OCI-LY3 (cell line): ENCODE measurements around the gene RAB3GAP1.

ENCODE experiments used
- H2AFZ ChIP-seq: fragments of 200-600, 300-600 bp; shearing (Covaris generic); 2 replicates; pipeline ENCODE4 v1.6.0; 2014; ENCODE audit warnings: antibody characterized with exemption, low read depth, low read length
- H3K27ac ChIP-seq: fragments of 200-600, 300-600 bp; sonication (generic); 2 replicates; pipeline ENCODE4 v1.5.1; 2014; ENCODE audit warnings: mild to moderate bottlenecking, low read length, moderate library complexity, mixed read lengths
- H3K27me3 ChIP-seq: fragments of 200-600, 300-600 bp; sonication (generic); 2 replicates; pipeline ENCODE4 v1.6.1; 2014; ENCODE audit warnings: low read depth, low read length, mixed read lengths
- H3K36me3 ChIP-seq: fragments of 200-600, 300-600 bp; sonication (generic); replicated peaks from 2 replicates; pipeline ENCODE3; 2014; ENCODE audit warnings: low read depth, low read length, mixed read lengths
- H3K4me1 ChIP-seq: fragments of 300-600, 200-600 bp; sonication (generic); 2 replicates; pipeline ENCODE4 v1.6.1; 2014; ENCODE audit warnings: low read length, mixed read lengths
- H3K4me2 ChIP-seq: fragments of 200-600, 300-600 bp; sonication (generic); 2 replicates; pipeline ENCODE4 v1.6.1; 2014; ENCODE audit warnings: low read length, mixed read lengths
- H3K4me3 ChIP-seq: fragments of 300-600, 200-600 bp; sonication (generic); 2 replicates; pipeline ENCODE4 v1.5.1; 2014; ENCODE audit warnings: antibody characterized with exemption, mild to moderate bottlenecking, low read length, moderate library complexity
- H3K79me2 ChIP-seq: fragments of 300-600, 200-600 bp; shearing (Covaris generic); 2 replicates; pipeline ENCODE4 v1.6.1; 2014; ENCODE audit warnings: mild to moderate bottlenecking, low read length, mixed read lengths
- H3K9ac ChIP-seq: fragments of 300-600, 200-600 bp; shearing (Covaris generic); 2 replicates; pipeline ENCODE4 v1.6.0; 2014; ENCODE audit warnings: mild to moderate bottlenecking, low read length, moderate library complexity
- H3K9me3 ChIP-seq: fragments of 200-600, 300-600 bp; shearing (Covaris generic); 2 replicates; pipeline ENCODE4 v1.6.1; 2014; ENCODE audit warnings: low read length, mixed read lengths; ENCODE audit not compliant: insufficient read depth
- H4K20me1 ChIP-seq: fragments of 200-600, 300-600 bp; sonication (generic); 2 replicates; pipeline ENCODE4 v1.6.1; 2016; ENCODE audit warnings: low read length, mixed read lengths; ENCODE audit not compliant: insufficient read depth
- EZH2phosphoT487 ChIP-seq: fragments of 200-600 bp; shearing (Covaris generic); IDR thresholded peaks from 2 replicates; pipeline ENCODE4 v1.6.1; 2018; ENCODE audit warnings: antibody characterized with exemption, mixed run types, low read depth
- TF ChIP-seq, protein P1 (sequence below): fragments of 200-600, 300-600 bp; sonication (generic); IDR thresholded peaks from 2 replicates; pipeline ENCODE4 v1.5.1; 2014; ENCODE audit warnings: antibody characterized with exemption, low read length, low read depth

RAB3GAP1 gene

DNA sequence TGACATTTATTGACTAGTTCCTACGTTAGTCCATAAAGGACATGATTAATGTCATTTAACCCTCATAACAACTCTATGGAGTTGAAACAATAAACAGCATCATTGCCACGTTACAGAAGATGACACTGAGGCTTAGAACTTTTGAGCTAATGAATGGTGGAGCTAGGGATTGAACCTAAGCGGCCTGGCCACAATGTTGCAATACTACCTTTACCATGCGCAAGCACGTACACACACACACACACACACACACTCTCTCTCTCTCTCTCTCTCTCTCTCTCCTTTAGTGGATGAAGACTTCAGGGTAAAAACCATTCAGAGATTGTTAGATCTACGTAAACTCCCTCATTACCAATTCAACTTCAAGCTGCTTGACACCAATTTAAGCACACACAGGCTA, 4.0 kb upstream of the RAB3GAP1 start:
- no peak overlapping the region for H3K27ac ChIP-seq
- H2AFZ ChIP-seq, result no peak overlapping the region
- no peak overlapping the region for H3K4me3 ChIP-seq
- peaks cover 10% of the 10 kb centered on the region; the same call in 1 of the 2 replicates for H3K27me3 ChIP-seq
- H3K79me2 ChIP-seq, result peaks cover 10% of the 10 kb centered on the region
- TF ChIP-seq, protein P1, sequence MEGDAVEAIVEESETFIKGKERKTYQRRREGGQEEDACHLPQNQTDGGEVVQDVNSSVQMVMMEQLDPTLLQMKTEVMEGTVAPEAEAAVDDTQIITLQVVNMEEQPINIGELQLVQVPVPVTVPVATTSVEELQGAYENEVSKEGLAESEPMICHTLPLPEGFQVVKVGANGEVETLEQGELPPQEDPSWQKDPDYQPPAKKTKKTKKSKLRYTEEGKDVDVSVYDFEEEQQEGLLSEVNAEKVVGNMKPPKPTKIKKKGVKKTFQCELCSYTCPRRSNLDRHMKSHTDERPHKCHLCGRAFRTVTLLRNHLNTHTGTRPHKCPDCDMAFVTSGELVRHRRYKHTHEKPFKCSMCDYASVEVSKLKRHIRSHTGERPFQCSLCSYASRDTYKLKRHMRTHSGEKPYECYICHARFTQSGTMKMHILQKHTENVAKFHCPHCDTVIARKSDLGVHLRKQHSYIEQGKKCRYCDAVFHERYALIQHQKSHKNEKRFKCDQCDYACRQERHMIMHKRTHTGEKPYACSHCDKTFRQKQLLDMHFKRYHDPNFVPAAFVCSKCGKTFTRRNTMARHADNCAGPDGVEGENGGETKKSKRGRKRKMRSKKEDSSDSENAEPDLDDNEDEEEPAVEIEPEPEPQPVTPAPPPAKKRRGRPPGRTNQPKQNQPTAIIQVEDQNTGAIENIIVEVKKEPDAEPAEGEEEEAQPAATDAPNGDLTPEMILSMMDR, result no peak
- TF ChIP-seq EZH2phosphoT487, result no peak
- H3K36me3 ChIP-seq, result no peaks in the 10 kb centered on the region
- no peaks in the 10 kb centered on the region for H3K9me3 ChIP-seq
- peaks cover 1% of the 10 kb centered on the region for H3K4me1 ChIP-seq
- no peak overlapping the region for H3K9ac ChIP-seq
- H3K4me2 ChIP-seq, result no peak overlapping the region
- H4K20me1 ChIP-seq, result peaks cover 5% of the 10 kb centered on the region; the same call in 1 of the 2 replicates

DNA sequence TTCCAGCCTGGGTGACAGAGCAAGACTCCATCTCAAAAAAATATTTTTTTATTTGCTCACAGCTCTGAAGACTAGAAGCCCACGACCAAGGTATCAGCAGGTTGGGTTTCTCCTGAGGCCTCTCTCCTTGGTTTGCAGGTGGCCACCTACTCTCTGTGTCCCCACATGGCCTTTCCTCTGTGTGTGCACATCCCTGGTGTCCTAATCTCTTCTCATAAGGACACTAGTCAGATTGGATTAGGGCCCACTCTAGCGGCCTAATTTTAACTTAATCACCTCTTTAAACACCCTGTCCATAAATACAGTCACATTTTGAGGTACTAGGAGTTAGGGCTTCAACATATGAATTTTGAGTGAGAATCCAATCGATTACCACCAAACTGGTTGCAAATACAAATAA, 2.0 kb upstream of the RAB3GAP1 start:
- TF ChIP-seq, protein P1, result no peak
- no peak for TF ChIP-seq EZH2phosphoT487
- no peak overlapping the region for H2AFZ ChIP-seq
- peaks cover 16% of the 10 kb centered on the region for H3K4me1 ChIP-seq
- no peak overlapping the region for H3K9ac ChIP-seq
- no peak overlapping the region for H3K4me3 ChIP-seq
- no peaks in the 10 kb centered on the region for H3K9me3 ChIP-seq
- H3K27me3 ChIP-seq, result peaks cover 5% of the 10 kb centered on the region; the same call in 1 of the 2 replicates
- no peak overlapping the region for H3K27ac ChIP-seq
- peaks cover 21% of the 10 kb centered on the region for H4K20me1 ChIP-seq
- H3K79me2 ChIP-seq, result peaks cover 30% of the 10 kb centered on the region
- peaks cover 4% of the 10 kb centered on the region for H3K36me3 ChIP-seq
- H3K4me2 ChIP-seq, result no peak overlapping the region

DNA sequence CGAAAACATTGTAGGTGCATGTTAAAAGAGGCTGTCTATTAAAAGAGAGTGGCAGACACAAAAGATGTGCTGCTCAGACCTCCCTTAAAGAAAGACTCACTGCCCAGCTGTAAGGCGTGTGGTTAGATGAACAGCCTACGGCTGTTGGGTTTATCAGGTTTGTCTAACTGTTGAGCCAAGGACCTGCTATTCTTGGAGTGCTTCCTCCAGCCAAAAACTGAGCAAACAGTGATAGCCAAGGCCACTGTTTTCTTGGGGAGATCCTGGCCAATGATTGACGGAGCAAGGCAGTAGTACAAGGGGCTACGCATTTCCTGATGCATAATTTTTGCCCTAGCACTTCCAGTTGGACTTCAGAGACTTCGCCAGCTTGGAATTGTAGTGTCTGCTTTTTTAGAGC, 1.4 kb upstream of the RAB3GAP1 start:
- Histone ChIP-seq H3K9me3 (no peaks in the 10 kb centered on the region), H3K27me3 (peaks cover 5% of the 10 kb centered on the region; the same call in 1 of the 2 replicates), H3K79me2 (peaks cover 34% of the 10 kb centered on the region), H3K9ac (no peak overlapping the region), H2AFZ (no peak overlapping the region), H3K36me3 (peaks cover 4% of the 10 kb centered on the region), H4K20me1 (peaks cover 24% of the 10 kb centered on the region), H3K4me1 (peaks cover 16% of the 10 kb centered on the region), H3K4me3 (no peak overlapping the region), H3K27ac (no peak overlapping the region), H3K4me2 (no peak overlapping the region)
- TF ChIP-seq, protein P1, result no peak
- no peak for TF ChIP-seq EZH2phosphoT487

DNA sequence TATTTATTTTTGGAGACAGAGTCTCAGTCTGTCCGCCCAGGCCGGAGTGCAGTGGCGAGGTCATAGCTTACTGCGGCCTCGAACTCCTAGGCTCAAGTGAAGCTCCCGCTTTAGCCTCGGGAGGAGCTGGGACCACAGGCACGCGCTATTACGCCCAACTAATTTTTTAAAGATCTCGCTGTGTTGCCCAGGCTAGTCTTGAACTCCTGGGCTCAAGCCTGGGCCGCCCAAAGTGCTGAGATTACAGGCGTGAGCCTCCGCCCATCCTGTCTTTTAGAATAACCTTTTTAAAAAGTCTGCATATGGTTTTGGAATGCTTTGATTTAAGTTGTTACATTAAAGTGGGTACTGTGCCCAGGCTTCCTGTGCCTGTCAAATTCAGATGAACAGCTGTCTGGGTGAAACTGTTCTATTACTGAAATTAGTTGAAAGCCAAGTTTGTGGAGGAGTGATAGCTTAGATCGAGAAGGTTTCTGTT, 944 bp downstream of the RAB3GAP1 start:
- H3K36me3 ChIP-seq, result peaks cover 7% of the 10 kb centered on the region
- H3K9me3 ChIP-seq, result no peaks in the 10 kb centered on the region
- no peaks in the 10 kb centered on the region for H3K27me3 ChIP-seq
- H3K4me2 ChIP-seq, result peak overlapping the region; percentile 89
- H3K4me1 ChIP-seq, result peaks cover 20% of the 10 kb centered on the region
- peaks cover 55% of the 10 kb centered on the region for H3K79me2 ChIP-seq
- peak overlapping the region; percentile 95 for H3K9ac ChIP-seq
- no peak overlapping the region for H2AFZ ChIP-seq
- TF ChIP-seq EZH2phosphoT487, result no peak
- TF ChIP-seq, protein P1, result no peak
- H3K4me3 ChIP-seq, result peak overlapping the region; percentile 91
- H4K20me1 ChIP-seq, result peaks cover 24% of the 10 kb centered on the region
- peak overlapping the region; percentile 88 for H3K27ac ChIP-seq
